Fibroblast of villous mesenchyme (primary cell): ENCODE data around the gene SRGAP3. TPM values are rescaled to one million over a fixed set of nuclear protein-coding genes. Genes with fewer than 3 reads are reported as not detected.
"Not testable (repeated sequence)": the region's sequence is repeated elsewhere in the genome, so short reads cannot be mapped to it uniquely, and the experiment has no call there.

Source experiments
- DNase-seq: peaks from one replicate; pipeline ENCODE4 v3.0.0-alpha.2; 2010; ENCODE audit warnings: low read depth
- H3K4me3 ChIP-seq: 2 replicates; pipeline ENCODE4 v1.5.1; 2011; ENCODE audit warnings: low read depth, mild to moderate bottlenecking, low read length
- CTCF ChIP-seq: IDR thresholded peaks from 2 replicates; pipeline ENCODE4 v1.5.1; 2012; ENCODE audit warnings: low read depth, mild to moderate bottlenecking, low read length; ENCODE audit not compliant: insufficient read depth
- total RNA-seq: library from RNA; depleted of rRNA; stranded (reverse); fragments of >200 nt; gene quantifications from 2 replicates; pipeline ENCODE4 v1.2.3, GENCODE V29; 2012

Gene SRGAP3
- total RNA-seq, 1 donor: 3.5 TPM

DNA sequence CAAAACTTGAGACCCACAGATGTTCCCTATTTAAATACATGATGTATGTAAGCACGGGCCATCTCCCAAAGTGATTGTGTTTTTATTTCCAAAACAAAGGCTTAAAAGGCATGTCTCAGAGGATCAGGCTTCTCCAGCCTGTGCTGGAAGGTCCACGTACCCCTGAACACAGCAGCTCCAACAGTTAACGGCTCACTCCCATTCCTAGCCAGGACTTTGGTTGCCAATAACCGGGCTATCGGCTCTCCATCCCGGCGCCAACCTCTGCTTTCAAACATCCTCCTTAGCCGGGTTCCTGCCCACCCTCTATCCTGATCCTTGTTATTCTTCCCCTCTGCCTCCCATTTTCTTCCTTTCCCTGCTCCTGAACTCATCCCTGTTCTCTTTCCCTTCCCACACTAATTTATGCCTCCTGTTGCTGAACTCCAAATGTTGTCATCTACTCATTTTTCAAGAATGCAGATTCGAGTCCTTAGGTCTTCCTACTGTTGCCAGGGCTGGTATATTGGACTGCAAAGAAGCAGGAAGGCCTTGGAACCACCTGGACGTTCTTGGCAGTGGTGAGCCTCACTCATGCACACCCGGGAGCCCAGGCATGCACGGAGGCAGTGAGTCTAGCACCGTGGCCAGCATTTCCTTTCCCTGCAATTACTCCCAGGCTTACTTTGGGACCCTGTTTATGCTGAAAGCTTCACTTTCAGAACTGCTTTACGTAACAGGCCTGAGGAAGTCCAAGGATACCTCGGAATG lies 157.8 kb downstream of the SRGAP3 start:
- TF ChIP-seq CTCF: no peak
- H3K4me3 ChIP-seq: no peak overlapping the region
- no peak for DNase-seq

DNA sequence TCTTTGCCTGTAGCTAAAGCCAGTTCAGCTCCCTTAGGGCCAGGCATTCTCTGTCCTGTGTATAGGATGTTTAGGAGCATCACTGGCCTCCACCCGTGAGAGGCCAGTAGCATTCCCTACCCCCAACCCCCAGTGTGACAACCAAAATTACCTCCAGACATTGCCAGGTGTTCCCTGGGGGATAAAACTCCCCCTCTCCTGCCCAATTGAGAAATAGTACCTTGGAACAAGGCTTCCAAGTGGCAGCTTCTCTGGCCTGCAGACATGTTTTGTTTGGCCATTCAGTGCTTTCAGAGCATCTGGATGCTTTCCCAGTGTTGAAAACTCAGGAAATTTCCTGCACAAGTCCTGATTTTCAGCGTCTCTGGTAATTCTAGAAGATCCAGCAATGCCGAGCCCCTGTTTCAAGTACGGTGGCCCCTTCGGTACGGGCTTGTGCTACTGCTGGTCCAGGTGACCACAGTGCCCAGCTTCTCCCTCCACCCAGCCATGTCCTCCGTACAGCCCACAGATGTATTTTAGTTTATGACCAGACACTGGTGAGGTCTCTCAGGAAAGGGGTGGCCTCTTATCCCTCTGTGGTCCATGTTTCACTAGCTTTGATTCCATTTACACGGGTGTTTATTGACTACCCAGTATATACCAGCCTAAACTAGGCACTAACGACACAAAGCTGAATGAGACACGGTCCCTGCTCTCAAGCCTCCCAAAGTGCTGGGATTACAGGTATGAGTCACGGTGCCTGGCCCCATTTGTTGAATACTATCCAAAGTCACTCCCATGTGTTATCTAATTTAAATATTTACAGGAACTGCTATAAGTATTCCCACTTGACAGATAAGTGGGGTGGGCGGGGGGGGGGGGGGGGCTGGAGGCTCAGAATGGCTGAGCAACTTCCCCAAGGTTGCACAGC lies 160.7 kb downstream of the SRGAP3 start:
- no peak overlapping the region for H3K4me3 ChIP-seq
- no peak for DNase-seq
- TF ChIP-seq CTCF: no peak

GRCh38 chr3:9087831-9088413 lies 161.5 kb downstream of the SRGAP3 start:
- no peak overlapping the region for H3K4me3 ChIP-seq
- TF ChIP-seq CTCF: no peak
- no peak for DNase-seq

DNA sequence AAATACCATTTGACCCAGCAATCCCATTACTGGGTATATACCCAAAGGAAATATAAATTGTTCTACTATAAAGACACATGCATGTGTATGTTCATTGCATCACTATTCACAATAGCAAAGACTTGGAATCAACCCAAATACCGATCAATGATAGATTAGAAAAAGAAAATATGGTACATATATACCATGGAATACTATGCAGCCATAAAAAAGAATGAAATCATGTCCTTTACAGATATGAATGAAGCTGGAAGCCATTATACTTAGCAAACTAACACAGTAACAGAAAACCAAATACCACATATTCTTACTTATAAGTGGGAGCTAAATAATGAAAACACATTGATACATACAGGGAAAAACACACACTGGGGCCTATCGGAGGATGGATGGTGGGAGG lies 164.0 kb downstream of the SRGAP3 start:
- not testable (repeated sequence) for H3K4me3 ChIP-seq, DNase-seq

DNA sequence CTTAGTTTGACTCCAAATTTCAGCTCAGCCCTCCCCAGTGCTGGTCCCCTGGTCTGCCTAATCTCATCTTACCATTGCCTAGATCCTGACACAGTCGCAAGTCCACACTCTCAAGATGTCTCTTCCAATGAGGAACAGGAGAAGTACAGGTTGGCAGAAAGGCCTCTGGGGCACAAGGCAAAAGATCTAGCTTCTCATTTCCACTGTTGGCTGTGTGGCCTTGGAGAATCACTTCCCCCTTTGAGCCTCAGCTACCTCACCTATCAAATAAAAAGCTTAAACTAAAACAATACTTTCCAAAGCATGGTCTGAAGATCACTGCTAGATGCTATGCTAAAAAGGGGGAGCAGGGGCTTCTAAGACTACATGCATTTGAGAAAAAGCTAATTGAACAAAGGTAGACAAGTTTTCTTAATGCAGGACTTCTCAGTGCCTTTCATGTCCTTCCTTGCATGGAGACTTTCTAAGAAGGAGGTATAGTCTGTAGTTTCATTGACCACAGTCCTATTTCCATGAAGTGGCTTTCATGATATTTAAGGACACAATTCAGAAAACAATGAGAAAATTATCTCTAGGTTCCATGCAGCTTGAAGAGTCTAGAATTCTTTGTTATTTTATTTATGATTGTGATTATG lies 168.1 kb downstream of the SRGAP3 start:
- TF ChIP-seq CTCF: no peak
- DNase-seq: no peak
- H3K4me3 ChIP-seq: no peak overlapping the region

DNA sequence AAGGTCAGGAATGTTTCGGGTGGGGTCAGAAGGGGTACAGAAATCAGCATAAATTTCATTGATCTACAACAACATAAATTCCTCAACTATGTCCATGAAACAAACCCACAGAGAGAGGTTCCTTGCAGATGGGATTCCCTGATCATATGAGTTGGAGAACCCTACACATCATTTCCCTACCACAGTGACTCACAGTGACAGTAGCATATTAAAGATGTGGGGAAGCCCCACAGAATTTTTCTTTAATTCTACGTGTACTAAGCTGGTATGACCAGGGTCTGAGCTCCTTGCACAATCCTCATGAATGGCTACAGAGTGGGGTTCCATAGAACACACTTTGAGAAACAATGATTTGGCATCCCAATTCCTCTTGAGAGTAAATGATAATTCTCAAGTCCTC lies 169.3 kb downstream of the SRGAP3 start:
- TF ChIP-seq CTCF: no peak
- no peak overlapping the region for H3K4me3 ChIP-seq

More for the DNA sequence above, 169.3 kb downstream of the SRGAP3 start:
- DNase-seq: no peak
